Thyroid gland (tissue), 4 donors: ENCODE data around the gene DSTN.

Source experiments
- CTCF ChIP-seq, 6 experiments: fragments of 200-600 bp in 3 of 6; fragments of 450-650 bp in 3 of 6; sonication (generic) in 3 of 6; IDR thresholded peaks; one replicate each; pipeline ENCODE4 v1.5.1; 2016 to 2019; ENCODE audit warnings: antibody characterized with exemption in 6 of 6, mild to moderate bottlenecking in 2 of 6, inconsistent platforms in 1 of 6, moderate library complexity in 1 of 6
- POLR2A ChIP-seq, 2 donors: fragments of 450-650 bp; IDR thresholded peaks; one replicate each; pipeline ENCODE4 v1.6.1; 2017; ENCODE audit warnings: antibody characterized with exemption in 2 of 2, mild to moderate bottlenecking in 2 of 2, moderate library complexity in 1 of 2

- TF ChIP-seq CTCF (IDR thresholded peaks at IDR 0.05) (no peak), POLR2A (IDR thresholded peaks at IDR 0.05) (no peak)
Observed at GRCh38 chr20:17598013-17598550, 28.2 kb downstream of the DSTN start.
